NCI-H1436 (cell line): ENCODE data around the gene INPP5A.
"Not testable (repeated sequence)": the region's sequence is repeated elsewhere in the genome, so short reads cannot be mapped to it uniquely, and the experiment has no call there.

Experiments
- DNase-seq: peaks from one replicate; lab custom pipeline; 2025; lab: John Stamatoyannopoulos, UW

Gene INPP5A

DNA sequence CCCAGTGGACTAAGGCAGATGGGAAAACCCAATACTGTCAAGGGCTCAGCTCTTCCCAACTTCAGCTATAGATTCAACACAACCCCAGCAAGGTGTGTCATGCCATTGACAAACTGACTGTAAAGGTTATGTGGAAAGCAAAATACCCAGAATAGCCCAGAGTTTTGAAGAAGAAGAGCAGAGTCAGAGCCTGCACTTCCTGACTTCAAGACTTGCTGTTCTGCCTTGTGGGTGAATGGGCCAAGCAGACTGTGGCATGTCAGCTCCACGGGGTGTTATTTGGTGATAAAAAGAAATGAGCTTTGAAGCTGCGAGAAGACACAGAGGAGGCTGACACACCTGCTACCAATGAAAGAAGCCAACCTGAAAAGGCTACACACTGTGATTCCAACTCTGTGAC, 158.6 kb downstream of the INPP5A start:
- no peak for DNase-seq

DNA sequence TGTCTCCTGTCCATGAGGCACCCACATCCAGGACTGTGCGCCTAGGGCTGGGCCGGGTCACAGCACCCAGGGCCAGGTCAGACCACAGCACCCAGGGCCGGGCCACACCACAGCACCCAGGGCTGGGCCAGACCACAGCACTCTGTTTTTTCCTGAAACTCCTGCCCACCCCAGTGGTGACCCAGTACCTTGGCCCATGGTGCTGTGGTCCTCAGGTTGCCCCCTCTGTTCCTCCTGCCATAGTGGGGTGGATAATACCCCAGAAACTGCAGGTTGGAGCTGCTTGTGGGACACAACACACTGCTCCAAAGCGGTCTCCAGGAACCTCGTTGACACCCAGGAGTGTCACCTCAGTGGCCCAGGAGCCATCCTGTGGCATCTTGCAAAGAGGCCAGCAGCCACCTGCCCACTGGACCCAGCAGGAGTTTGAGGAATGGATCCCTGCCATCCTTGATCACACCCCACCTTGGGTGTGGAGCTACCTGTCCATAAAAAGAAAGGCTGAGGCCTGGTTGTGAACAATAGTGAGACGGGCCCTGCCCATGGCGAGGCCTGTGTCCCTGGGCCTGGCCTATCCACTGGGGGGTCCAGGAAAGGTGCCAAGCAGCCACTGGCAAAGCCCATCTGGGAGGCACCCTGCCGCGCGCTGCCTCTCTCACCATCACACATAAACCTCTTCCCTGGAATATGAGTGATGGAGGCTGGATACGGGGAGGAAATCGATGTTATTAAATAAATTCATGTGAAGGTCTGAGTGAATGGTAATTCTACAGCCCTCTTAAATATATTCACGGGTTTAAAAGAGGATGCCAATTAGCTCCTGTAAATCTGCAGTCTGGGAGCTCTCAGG, 159.4 kb downstream of the INPP5A start:
- no peak for DNase-seq

DNA sequence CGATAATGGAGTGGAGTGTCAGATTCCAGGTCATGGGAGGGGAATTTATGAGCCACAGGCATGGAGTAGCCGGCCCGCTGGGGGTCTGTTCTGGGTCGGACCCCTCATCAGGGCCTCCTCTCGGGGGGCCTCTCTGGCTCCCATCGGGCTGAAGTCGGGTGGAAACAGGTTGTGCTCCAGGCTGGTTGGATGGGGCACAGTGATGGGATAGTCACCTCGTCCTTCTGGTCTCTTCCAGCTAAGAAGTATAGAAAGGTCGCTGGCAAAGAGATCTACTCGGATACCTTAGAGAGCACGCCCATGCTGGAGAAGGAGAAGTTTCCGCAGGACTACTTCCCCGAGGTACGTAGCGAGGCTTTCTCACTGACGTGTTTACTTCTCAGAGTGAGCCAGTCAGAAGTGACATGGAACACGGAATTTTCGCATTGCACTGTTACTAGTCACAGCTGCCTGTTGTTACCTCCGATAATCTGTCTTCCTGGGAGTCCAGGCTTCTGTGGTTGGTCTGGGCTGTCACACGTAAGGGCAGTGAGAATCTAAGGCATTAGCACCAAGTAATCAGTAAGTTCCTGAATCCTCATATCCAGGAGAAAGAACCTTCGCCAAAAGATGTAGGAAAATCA, 160.1 kb downstream of the INPP5A start:
- no peak for DNase-seq

DNA sequence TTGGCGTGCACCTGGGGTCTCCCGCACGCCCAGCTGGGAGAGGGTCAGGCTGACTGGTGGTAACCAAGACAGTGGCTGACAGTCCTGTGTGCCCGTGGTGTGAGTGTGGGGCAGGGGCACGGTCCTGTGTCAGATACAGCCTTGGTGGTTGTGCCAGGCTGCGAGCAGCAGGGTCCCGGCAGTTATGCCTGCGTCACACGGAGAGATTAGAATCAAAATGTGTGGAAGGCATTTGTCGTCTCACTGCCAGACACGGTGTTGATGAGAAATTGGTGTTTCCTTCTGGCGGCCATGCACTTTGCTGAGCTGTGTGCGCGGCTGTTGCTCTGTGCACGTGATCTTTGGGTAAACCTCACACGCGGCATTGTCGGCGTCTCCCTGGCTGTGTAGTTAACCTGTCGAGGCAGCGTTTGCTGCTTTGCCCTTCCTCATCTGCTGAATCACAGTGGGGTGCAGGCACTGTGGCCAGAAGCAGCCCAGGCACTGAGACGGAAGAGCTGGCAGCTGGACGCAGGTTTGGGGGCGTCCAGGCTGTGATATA, 160.7 kb downstream of the INPP5A start:
- DNase-seq: no peak

DNA sequence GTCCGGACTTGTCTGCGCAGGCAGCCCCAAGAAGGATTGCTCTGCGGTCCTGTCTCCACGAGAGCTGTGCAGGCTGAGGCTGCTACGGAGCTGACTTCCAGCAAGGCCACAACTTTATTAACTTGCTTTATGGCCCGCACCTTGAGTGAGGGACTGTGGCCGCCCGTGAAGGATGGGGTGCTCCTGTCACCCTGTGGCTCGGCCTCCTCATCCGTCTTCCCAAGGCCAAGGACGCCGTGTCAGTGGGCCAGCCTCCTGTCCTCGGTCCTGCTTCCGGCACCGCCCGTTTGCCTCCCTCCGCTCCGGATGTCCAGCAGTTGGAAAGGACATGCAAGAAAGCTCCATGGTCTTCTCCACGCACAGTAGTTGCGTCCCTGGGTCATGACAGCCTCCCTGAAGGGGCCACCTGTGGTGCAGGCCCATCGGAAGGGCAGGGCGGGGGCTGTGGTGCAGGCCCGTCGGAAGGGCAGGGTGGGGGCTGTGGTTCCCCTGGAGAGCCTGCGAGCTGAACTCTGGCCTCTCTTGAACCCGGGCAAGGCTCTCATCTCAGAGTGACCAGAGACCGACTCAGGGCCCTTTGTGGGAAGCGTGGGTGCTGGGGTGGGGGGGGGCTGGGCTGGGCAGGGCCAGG, 161.3 kb downstream of the INPP5A start:
- no peak for DNase-seq

DNA sequence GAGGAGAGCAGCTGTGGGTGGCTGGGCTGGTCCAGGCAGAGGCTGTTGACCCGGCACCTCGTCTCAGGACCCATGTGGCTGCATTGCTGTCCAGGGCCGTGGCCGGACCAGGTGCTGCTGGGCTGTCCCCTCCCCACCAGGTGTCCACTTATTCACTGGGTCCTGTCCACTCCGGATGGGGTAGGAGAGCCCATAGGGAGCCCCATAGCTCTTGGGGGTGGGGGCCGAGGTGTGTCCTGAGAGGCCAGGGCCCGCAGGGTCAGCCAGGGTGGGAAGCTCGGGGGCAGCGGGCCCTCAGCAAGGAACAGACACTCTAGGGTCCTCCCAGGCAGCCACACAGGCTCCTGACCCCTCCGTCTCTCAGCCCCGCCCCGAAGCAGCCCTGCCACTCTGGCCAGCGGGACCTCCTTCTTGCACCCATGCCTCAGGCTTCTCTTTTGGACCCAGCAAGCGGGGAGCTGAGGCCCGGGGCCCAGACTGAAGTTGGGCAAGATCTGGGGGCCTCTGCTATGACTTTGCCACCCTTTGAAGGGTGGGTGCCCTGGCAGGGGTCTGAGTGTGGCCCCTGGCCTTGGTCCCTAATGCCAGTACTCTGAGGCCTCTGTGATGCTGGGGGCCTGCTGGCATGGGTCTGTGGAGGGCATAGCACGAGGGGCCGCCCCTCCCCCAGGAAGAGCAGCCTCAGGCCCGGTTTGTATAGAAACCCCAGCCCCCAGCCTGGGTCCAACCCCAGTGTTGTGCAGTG, 162.0 kb downstream of the INPP5A start:
- DNase-seq: no peak

DNA sequence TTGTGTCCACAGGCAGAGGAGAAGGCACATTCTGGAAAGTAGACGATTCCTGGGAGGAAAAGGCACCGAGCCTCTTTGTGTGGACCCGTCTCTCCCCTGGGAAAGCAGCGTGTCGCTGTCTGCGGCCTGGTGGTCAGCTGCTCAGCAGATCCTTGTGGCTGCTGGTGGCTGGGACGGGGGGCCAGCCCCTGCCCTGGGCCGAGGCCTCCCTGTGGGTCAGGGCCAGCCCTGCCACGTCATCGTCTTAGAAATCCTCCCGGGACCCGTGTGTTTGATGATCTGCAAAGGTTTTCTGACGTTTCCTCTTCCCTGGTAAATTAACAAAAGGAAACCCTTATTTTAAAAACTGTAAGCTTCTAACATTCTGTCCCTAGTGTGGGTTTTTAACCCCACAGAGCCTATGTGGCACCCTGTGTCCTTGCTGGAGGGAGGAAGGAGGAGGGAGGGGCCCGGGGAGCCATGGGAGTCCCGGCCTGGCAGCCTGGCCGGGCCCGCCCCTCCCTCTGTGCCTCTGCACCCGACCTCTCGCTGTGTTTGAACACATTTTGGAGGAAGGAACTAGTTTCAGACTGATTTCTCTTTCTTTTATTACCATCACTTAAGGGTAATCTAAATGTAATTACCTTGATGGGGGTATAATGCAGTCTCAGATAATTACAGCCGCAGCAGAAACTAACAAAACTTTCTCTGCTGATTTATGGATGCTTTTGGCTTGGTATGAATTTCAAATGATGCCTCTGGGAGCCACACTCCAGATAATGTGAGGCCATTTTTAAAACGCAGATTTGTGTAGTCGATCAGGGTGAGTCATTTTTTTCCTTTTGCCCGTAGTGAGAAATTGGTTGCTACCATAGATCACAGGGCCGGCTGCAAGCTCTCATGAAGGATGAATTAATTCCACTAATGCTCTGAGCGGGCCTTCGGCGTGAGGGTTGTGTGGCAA, 162.8 kb downstream of the INPP5A start:
- peak; percentile 89 for DNase-seq

DNA sequence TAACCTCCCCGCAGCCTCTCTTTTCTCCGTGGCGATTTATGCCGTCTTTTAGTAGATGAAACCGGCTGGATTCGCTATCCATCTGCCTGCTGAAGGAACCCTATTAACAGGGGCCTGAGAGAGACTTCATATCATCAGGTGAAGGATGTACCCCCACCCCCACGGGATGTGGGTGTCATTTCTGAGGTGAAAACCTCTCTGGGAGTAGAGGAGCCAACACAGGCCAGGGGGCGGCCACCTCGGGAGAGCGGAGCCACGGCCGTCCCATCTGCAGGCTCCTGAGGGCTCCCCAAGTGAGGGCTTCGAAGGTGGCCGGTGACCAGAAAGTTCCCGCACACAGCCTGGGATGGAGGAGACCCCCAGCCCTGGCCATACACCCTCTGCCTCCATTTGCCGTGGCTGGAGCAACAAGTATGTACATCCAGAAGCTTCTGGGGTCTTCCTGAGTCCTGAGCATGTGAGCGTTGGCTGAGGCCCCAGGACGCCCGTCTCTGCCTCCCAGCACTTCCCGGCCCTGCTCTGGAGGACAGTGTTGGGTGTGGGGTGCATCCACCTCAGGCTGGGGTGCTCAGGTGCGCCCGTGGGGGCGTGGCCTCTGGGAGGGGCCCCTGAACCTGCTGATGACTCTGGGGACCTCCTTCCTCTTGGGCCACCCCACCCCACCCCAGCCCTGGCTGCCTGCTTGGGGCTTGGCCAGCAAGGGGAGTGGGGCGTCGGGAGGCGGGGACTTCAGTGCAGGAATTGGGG, 163.7 kb downstream of the INPP5A start:
- no peak for DNase-seq

DNA sequence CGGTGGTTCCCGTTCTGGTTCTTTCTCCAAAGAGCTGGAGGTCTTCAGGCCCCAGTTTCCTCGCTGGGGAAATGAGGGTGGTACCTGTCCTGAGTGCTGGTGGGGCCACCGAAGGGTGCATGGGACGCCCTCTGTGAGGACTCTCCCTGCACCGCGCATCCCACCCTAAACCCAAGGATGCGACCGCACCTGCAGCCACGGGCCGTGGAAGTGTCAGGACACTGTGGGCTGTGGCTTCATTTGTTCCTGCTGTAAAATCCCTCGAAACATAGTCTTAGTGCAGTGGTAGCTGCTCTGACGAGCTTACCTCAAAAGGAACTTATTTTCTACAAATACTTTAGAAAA, 164.2 kb downstream of the INPP5A start:
- DNase-seq: no peak

DNA sequence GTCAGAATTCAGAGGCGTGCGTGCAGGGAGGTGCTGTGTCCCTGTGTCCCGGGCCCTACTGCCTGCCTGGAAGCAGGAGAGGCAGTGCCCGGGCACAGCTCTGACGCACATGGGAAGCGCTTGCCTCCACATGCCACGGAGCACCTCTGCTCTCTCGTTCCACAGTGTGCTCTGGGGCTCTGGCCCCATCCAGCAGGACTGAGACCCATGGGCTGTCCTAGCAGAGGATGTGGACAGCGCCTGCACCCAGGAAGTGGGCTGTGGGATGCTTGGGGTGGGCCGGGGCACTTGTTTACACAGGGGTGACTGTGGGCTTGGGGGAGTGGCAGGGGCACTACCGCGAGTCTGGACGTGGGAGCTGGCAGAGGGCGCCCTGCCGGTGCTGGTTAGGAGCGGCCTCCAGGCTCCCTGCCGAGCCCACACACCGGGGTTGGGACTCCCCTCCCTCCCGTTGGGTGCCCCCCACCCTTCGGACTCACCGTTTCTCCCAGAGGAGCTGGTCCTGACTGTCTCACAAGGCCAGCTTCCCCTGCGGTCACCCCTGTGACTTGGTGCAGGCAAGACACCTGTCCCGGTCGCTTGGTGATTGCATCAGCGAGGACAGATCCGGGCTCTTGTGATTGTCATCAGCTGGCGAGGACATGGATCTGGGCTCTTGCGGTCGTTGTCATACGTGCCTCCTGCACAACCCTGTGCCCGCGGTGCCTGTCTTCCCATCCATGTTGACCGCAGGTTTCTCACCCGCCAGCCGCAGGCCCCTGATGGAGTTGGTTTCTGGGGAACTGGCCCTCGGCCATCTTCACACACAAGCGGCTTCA, 165.2 kb downstream of the INPP5A start:
- DNase-seq: no peak

DNA sequence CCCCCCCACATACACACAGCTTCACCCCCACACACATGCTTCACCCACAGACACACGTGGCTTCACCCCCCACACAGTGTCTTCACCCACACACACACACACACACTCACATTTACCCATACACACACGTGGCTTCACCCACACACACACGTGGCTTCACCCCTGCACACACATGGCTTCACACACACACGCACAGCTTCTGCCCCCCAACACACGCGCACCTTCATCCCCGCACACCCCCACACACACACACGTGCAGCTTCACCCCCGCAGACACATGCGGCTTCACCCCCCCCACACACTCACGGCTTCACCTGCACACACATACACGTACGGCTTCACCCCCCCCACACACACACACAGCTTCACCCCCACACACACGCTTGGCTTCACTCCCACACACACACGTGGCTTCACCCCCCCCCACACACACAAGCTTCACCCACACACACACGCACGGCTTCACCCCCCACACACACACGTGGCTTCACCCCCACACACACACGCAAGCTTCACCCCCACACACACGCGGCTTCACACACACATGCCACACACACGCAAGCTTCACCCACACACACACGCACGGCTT, 165.9 kb downstream of the INPP5A start:
- DNase-seq: no peak

DNA sequence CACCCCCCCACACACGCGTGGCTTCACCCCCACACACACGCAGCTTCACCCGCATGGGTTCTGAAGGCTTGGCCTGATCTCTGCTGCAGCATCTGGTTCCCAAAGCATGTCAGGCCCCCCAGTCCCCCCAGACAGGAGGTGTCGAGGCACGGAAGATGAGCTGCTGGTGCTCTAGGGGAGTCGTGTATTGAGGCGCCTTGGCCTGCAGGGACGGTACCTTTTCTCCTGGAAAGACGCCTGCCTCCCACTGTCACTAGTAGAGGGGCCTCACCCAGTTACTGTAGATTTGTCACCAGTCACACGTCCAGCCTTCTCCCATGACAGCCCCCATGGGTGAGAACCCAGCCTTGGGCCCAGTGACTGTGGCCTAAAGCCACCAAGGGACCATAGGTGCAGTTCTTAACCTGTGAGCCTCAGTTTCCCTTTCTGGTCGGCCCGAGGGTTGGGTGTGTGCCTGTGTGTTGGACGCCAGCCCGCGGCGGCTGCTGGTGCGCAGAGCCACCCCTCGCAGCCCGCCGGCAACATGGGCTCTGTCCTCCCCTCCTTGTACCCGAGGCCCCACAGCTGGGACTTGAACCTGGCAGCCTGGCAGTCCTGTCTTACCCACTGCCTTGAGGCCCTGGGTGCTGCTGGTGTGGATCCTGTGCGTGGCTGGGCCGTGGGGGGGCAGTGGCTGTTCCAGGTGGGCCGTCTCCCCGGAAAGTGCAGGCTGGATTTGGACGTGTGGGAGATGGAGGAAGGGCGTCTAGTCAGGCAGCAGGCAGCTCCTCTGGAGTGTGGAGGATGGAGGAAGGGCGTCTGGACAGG, 166.6 kb downstream of the INPP5A start:
- DNase-seq: no peak

DNA sequence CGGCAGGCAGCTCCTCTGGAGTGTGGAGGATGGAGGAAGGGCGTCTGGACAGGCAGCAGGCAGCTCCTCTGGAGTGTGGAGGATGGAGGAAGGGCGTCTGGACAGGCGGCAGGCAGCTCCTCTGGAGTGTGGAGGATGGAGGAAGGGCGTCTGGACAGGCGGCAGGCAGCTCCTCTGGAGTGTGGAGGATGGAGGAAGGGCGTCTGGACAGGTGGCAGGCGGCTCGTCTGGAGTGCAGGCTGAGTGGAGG, 167.2 kb downstream of the INPP5A start:
- not testable (repeated sequence) for DNase-seq

DNA sequence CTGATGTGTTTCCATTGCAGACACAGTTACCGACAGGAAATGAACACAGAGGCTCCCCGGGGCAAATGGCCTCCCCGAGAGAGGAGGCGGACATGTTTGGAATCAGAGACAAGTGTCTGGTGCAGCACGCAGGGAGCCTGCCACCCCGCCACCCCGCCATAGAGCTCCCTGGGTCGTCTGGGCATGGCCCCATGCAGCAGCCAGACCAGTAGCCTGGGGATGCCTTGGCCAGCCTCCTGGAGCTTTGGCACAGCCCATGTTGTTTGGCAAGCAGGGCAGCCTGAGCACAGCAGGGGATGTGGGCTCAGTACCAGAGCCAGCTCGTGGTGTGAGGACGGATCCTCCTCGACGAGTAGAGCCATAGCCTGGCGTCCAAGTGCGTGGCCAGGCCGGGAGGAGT, 167.6 kb downstream of the INPP5A start:
- DNase-seq: no peak

DNA sequence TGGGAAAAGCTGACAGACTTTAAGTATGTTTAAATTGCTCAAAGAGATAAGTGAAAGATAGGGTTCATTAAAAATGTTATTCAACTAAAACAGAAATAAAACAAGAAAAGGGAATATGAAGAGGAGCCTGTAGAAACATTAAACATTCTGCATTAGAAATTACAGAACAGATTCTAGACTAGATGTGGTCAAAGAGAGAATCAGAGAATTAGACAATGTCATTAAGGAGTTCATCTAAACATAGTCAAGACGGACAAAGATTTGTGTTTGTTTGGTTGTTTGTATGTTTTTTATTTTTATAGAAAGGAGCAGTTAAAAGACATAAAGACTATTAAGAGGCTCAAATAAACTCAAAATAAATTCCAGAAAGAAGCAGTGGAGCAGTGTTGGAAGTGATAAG, 168.4 kb downstream of the INPP5A start:
- no peak for DNase-seq

DNA sequence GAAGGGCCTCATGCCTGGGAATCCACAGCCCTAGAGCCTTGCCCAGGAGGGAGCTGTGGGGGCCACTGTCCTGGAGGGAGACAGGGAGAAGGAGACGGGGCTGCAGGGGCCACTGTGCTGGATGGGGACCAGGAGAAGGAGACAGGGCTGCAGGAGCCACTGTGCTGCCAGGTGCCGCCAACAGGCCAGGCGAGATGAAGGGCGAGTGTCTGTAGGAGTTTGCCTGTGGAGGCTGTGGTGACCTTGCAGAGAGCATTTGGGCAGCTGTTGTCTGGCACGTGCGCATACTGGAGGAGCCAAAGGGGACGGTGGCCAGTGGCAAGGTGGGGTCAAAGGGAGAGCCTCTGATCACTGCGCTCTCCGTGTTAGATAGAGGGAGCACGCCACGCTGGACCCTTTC, 169.1 kb downstream of the INPP5A start:
- no peak for DNase-seq

DNA sequence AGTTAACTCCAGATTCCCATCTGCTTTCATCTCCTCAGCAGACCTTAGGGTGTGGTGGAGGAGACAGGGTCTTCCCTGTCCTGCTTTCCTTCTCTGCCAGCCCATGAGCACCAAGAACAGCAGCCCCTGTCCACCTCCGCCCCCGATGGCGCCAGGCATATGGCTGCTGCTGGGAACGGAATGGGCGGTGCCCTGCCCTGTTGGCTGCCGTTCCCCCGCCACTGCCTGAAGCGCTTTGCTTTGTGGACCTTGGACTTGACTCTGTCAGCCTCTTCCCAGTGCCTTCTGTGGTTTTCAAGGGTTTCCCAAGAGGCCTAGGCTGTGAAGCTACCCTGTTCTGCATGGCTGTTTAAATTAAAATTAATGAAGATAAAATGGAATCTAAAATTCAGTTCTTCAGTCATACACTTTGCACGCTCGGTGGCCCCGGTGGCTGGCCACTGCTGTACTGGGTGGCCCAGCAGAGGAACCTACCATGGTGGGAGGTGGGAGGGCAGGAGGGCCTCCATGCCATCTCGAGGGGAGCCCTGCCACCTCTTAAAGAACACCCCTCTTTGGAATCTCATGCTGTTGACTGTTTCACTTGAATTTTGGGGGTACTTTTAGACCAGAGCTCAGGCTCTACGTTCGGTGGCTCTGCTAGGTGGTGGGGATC, 169.7 kb downstream of the INPP5A start:
- no peak for DNase-seq

DNA sequence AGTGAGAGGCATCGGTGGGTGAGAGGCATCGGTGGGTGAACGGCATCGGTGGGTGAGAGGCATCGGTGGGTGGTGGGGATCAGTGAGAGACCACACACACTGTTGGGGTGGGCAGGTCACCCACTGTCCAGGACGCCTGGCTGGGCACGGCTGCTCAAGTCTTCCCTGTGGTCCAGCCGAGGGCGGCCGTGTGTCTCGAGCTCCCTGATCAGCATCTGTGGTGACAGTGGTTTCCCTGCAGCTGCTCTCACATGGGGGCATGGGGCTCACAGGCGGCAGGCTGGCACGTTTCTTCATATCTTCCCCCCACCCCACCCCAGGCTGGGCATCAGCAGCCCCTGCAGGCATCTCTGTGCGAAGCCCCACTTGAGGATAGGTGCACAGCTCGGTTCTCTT, 170.2 kb downstream of the INPP5A start:
- DNase-seq: no peak
